ENCODE data around the gene CENATAC.
"Not testable (repeated sequence)": the region's sequence is repeated elsewhere in the genome, so short reads cannot be mapped to it uniquely, and the experiment has no call there.

The CENATAC gene

GRCh38 chr11:119028346-119029068, 30.6 kb downstream of the CENATAC start:
- no peak for DNase-seq

GRCh38 chr11:119029069-119029339, 31.1 kb downstream of the CENATAC start:
- no peak for DNase-seq

DNA sequence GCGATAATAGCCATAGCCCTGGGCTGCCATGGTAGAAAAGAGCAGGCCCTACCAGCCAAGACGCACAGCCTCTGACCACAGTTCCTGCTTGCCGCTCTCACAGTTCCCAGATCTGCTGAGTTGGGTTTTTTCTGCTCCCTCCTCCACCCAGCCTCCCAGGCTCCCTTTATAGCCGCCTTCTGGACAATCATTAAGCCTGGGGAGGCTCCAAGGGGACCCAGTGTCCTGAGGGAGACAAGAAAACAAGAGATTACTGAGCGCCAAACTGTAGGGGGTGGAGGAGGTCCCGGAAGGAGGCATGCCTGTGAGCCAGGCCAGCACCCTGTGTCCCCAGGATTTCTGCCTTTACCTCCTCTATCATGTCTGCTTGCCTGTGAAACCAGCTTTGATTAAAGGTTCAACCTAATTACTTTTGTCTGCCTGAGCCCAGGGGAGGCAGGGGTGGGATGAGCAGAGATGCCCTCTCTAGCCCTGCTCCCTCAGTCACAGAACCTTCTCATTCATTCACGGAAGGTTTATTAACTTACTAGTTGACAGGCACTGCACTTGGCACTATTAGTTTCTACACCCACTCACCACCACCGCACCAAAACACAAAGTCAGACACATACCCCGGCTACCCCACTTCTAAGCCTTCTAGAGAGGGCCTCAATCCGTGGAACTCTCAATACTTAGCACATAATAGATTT, 31.5 kb downstream of the CENATAC start:
- no peak for DNase-seq

- DNase-seq = no peak
Observed at GRCh38 chr11:119030029-119030328, 32.0 kb downstream of the CENATAC start.

DNA sequence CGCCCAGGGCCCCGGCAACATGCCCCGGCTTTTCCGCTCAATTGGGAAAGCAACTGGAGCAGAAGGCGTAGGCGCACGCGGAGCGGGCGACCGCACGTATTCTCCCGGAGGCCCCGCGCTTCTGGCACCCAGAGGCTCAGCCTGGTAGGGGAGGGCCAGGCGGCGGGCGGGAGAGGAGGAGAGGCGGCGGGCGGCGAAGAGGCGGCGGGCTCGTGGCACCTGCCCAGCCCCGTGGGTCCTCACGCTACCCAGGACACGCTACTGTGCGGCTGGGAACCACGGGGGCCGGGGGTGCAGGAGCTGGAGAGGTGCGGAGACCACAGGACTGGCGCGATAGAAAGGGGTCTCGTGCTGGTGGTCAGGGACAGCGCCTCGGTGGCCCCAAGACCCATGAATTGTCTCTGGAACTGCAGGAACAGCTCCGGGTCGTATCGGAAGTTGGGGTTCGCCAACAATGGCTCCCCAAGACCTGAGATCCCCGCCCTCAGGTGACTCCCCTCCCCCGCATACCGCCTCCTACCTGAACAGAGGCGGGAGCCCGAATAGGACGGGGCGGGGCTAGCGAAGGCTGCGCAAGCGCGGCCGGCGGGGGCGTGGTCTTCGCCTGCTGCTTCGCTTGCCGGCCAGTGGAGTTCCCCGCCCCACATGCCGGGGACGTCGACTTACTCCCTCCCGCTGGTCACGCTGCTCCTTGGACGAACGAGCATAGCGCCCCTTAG, 32.5 kb downstream of the CENATAC start, which contains the start of gene SLC37A4:
Gene SLC37A4 (minus strand): TSS at position 549 of the 719 bp plus-strand sequence.
- peak; percentile 83 for DNase-seq

GRCh38 chr11:119031912-119032280, 34.0 kb downstream of the CENATAC start:
- no peak for DNase-seq

DNA sequence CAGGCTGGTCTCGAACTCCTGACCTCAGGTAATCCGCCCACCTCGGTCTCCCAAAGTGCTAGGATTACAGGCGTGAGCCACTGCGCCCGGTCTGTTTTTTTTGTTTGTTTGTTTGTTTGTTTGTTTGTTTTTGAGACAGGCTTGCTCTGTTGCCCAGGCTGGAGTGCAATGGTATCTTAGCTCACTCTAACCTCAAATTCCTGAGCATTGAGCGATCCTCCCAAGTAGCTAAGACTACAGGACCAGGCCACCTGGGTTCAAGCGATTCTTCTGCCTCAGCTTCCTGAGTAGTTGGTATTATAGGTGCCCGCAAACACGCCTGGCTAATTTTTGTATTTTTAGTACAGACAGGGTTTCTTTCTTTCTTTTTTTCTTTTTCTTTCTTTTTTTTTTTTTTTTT, 35.5 kb downstream of the CENATAC start:
- DNase-seq = not testable (repeated sequence)

DNA sequence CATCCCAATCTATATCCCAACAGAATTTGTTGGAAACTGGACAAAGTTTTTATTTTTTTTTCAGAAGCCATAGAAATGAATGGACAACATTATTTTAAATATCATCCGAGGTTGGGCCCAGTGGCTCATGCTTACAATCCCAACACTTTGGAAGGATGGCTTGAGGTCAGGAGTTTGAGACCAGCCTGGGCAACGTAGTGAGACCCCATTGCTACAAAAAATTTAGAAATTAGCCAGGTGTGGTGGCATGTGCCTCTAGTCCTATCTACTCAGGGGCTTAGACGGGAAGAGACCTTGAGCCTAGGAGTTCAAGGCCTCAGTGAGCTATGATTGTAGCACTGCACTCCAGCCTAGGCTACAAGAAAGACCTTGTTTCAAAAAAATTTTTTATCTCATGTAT, 36.9 kb downstream of the CENATAC start:
- DNase-seq = no peak

DNA sequence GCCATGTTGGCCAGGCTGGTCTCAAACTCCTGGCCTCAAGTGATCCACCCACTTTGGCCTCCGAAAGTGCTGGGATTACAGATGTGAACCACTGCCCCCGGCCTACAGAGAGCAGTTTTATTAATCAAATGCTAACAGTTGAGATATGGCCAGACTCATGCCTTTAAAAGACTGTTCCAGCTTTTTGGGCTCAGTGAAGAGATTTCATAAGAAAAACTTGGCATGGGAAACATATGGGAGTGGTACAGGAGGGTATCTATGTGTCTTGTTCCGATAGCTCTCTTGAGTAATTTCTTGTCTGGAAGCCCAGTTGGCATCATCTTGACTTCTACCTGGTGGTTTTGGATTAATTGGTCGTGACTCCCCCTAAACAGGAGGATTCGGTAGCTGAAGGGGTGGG, 40.9 kb downstream of the CENATAC start:
- DNase-seq = no peak

GRCh38 chr11:119039471-119039870, 41.5 kb downstream of the CENATAC start:
- DNase-seq = not testable (repeated sequence)

GRCh38 chr11:119041821-119042514, 44.0 kb downstream of the CENATAC start:
- DNase-seq = no peak

DNA sequence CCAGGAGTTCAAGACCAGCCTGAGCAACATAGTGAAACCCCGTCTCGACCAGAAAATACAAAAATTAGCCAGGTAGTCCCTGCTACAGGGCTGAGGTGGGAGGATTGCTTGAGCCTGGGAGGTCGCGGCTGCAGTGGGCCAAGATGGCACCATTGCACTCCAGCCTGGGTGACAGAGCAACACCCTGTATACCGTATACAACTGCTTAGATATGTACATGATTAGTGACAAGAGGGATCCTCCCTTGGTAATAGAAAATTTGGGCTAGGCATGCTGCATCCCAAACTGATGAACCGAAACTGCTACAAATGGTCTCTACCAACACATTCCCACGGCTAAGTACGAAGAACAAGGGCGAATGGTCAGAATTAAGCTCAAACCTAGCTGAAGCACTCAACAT, 45.0 kb downstream of the CENATAC start:
- DNase-seq = no peak

DNA sequence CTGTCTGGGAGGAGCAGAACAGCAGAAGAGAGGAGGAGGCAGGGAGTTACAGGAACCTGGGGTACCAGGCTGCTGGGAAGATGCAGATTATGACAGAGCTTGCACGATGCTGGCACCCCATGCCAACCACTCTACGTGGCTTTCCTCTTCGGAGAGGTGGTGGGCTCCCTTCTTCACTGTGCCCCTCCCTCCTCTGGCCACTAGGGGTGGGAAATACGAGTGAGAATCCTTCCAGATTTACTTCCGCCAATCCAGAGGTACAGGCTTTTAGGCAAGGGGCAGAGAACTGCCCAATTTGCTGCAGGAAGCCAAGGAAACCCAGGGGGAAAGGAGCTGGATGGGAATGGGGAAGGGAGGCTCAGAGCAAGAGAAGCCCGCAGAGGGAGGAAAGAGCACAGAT, 46.8 kb downstream of the CENATAC start:
- DNase-seq = no peak

DNA sequence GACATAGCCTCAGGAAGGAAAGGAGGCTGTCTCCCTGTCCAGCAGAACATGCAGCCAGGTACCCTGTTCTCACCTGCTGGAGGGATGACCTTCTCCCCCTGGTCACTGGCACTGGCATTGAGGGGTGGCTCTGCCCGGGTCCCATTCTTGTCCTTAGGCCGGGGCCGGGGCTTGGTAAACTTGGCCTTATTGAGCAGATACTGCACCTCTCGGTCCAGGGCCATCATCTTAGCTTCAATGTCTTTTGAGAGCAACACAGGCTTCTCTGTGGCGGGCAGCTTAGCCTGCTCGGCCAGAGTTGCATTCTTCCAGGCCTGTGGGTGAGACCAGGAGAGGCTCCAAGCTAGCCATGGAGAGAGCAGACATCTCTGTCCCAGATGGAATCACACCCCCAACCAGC, 48.6 kb downstream of the CENATAC start:
- no peak for DNase-seq

GRCh38 chr11:119047205-119047604, 49.3 kb downstream of the CENATAC start:
- no peak for DNase-seq

DNA sequence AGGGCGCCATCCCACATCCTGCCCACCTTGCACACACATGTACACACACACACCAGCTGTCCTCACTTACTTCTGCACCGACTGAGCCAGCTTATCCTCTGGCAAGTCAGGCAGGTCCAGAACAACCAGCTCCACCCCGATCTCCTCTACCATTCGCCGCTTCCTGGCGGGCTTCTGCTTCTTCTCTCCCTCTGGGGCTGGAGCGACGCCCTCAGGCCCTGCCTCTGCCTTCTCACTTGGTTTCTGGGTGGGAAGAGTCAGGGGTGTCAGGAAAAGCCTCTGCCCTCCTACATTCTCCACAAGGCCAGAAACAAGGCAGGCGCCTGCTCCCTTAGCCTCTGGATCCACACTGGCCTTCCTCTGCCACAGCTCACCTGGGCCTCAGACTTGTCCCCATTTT, 50.7 kb downstream of the CENATAC start:
- DNase-seq = no peak

- no peak for DNase-seq
Observed at GRCh38 chr11:119049081-119049480, 51.1 kb downstream of the CENATAC start.

- no peak for DNase-seq
Observed at GRCh38 chr11:119051440-119052162, 53.7 kb downstream of the CENATAC start.

- no peak for DNase-seq
Observed at GRCh38 chr11:119052163-119052814, 54.4 kb downstream of the CENATAC start.

DNA sequence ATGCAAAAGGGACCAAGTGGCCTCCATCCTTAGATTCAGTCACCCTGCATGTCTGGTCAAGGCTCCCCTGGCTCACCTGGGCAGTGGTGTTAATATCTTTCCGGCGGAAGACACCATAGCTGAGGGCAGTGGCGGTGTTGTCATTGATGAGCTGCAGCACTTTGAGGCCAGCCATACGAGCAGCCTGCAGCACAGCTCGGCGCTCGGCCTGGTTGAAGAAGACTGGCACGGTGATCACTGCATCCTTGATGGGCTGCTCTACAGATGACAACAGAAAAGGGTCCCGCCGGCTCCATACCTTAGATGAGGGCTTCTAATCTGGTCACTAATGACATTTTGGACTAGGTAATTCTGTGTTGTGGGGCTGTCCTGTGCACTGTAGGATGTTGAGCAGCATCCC, 56.5 kb downstream of the CENATAC start:
- no peak for DNase-seq

DNA sequence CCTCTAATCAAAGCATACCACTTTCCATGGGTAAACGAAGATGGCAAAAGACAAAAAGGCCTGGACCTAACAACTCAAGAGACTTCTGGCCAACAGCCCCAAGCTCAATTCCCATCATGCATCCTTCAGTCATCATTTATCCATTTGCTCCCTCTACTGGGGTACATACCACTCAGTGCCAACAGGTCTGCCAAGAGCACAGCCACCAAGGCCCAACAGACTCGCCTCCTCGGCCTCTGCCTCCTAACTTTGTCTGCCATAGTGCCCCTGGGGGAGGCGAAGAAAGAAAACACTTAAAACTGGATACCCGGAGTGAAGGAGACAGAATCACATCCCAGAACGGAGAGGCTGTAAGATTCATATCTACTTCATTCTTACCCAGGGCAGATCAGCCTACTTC, 58.0 kb downstream of the CENATAC start:
- DNase-seq = no peak

DNA sequence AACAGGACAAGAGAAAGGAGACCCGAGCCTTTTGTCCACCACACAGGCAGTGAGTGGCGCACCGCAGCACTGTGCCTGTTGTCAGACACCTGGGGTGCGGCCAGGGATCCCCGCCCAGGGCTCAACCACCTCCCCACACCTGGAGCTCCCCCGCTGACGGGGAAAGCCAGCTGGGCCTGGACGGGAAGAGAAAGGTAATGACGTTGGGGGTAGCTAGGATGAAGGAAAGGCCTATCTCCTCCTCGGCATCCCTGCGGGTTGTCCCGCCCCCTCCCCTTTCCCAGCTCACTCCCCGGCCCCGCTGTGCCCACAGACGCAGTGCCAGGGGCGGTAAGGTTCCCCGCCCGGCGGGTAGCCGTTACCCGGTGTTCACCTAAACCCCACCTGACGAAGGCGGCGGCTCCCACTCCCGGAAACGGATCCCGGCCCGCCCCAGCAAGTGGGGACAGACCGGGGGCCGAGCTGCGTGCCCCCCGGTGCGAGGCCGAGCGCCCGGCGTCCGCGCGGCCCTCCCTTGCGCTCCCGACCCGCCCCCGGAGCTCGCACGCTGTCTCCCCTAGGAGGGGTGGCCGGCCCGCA, 58.6 kb downstream of the CENATAC start:
- DNase-seq = no peak

Measured in DMS 273 treated with DMSO at 0.1 percent for 48 hours (cell line).